NCI-H82 (cell line): Measurements from ENCODE around the gene RPS16.
A peak's percentile ranks its signal among the peaks of the same experiment; 100 is the strongest.

ENCODE experiments used
- DNase-seq: peaks from one replicate; lab custom pipeline; 2025; lab: John Stamatoyannopoulos, UW

The RPS16 gene

DNA sequence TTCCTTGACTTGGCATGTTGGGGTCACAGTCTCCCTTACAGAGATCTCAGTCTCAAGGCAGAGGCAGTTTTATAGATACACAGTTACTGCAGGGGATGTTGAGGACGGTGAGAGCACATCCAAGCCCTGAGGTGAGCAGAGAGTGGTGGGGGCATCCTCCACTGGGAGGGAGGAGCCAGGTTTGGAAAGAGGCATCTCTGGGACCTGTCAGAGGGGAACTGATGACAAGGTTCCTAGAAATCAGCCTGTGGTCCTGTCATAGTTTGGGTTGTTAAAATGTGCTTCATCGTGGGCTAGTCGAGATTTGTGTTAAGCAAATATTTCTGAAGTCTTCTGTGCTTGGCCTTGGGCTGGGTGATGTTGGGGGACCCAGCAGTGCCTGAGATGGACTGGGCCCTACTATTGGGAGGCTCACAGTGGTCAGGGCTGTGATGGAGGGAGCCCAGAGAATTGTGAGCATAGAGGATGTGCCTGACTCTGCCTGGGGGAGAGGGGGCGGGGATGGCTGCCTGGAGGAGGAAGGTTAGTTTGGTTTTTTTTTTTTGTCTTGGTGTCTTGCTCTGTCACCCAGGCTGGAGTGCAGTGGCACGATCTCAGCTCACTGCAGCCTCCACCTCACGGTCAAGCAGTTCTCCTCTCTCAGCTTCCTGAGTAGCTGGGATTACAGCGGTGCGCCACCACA, 13.5 kb upstream of the RPS16 start:
- DNase-seq: no peak

DNA sequence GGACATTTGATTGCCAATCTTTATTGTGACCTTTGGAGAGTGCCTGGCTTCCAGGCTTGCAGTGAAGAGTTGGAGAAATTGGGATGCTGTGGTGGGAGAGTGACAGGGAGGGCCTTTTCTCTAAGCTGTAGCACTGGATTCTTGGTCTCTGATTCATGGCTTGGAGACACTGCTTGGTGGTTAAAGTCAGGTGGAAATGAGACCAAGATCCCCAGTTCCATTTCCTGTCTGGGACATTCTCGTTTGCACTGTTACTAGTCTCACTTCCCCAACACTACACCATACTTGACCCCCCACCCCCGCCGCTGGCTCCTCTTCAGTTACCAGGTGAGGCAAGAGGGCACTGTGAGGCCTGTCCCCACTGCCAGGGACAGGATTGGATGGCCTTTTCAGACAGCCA, 12.5 kb upstream of the RPS16 start:
- no peak for DNase-seq

DNA sequence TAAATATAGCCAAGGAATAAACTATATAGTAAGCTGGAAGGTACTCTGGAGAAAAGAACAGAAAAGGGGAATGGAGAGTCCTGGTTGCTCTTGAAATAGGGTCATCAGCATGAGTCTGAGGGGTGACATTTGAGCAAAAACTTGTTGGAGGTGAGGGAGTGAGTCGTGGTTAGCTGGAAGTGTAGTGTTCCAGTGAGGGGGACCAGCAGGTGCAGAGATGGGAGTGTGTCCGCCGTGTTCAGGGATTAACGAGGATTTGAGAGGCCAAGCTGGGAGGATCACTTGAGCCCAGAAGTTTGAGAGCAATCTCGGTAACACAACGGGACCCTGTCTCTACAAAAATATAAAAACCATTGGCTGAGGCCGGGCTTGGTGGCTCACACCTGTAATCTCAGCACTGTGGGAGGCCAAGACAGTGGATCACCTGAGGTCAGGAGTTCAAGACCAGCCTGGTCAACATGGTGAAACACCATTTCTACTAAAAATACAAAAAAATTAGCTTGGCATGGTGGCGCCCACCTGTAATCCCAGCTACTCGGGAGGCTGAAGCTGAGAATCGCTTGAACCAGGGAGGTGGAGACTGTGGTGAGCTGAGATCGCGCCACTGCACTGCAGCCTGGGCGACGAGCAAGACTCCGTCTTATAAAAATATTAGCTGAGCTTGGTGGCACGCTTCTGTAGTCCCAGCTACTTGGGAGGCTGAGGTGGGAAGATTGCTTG, 10.8 kb upstream of the RPS16 start:
- DNase-seq: peak; percentile 62

DNA sequence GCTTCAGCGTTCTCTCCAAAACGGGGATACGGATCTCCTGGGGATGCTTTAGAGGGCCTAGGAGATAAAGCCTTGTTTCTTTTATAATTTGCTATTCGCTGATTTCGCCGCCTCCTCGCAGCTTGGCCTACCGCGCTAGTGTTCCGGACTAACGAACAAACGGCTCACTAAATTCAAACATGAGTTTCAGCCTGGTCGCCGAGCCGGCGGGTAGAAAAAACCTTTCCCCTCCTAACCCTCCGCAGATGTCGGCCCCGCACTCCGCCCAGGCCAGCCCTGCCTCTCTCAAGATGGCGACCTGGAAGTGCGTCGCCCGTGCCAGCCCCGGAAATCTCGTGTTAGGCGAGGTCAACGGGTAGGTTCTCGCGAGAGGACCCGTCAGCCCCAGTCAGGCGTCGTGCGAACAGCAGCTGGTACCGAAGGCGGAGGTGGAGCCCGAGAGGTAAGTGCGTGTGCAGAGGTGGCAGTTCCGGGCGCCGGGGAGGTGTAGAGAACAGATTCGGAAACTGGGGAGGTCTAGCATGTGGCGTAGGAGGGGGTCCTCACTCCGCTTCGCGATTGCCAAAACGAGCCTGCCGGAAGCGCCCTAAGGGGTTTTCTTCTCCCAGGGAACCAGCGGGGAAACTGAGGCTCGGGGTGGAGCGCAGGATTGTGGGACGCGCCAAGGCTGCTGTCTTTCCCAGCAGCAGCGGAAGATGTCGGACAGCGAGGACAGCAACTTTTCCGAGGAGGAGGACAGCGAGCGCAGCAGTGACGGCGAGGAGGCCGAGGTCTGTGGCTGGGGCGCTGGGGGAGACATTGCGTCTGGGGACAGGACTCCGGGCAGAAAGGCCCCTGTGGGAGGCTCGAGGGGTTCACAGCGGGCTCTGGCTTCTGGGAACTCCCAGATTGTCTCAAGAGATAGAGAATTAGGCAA, 9.7 kb upstream of the RPS16 start, which contains the start of gene SUPT5H:
Gene SUPT5H, plus strand, starts transcription at position 387 of the 916 bp plus-strand sequence. Its CDS starts 309 bp downstream, at position 696.
- peak; percentile 99 for DNase-seq

DNA sequence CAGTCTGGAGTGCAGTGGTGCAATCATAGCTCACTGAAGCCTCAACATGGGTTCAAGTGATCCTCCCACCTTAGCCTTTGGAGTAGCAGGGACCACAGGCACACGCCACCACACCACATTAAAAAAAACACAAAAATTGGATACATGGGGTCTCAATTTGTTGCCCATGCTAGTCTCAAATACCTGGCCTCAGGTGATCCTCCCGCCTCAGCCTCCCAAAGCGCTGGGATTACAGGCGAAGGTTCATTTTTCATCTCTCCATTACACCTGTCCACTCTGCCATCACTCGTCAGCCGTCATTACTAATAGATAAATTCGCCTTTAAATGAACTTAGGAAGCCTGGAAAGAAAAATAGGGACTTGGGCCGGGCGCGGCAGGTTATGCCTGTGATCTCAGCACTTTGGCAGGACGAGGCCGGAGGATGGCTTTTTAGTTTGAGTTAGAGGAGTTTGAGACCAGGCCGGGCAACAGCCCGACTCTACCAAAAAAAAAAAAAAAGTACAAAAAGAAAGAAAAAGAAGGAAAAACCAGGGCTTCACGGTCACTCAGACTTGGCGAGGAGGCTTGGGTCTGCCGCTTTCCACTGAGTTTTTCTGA, 8.9 kb upstream of the RPS16 start:
- DNase-seq: peak; percentile 30

DNA sequence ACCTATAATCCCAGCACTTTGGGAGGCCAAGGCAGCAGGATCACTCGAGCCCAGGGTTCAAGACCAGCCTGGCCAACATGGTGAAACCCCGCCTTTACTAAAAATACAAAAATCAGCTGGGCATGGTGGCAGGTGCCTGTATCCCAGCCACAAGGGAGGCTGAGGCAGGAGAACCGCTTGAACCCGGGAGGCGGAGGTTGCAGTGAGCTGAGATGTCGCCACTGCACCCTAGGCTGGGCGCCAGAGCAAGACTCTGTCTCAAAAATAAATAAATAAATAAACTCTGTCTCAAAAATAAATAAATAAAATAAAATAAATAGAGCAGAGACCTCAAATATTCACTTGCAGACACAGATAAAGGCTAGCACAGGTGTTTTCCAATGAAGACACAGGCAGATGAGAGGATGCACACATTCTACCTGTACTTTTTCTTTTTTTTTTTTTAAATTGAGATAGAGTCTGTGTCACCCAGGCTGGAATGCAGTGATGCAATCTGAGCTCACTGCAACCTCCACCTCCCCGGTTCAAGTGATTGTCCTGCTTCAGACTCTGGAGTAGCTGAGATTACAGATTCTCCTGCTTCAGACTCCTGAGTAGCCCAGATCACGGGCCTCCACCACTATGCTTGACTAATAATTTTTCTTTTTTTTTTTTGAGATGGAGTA, 2.7 kb upstream of the RPS16 start:
- no peak for DNase-seq

DNA sequence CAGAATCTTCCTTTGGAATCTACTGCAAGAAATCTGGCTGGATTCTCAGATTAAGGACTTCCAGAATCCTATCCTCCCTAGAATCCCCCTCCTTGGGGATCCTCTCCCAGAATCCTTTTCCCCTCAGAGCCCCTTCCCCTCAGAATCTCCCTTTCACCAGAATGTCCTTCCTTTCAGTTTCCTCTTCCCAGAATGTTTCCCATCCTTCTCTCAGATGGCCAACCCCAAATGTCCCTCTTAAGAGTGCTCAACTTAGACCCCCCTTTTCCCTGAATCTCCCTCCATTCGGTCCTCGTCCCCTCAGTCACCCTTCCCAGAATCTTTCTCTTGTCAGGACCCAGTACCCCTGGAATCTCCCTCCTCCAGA, 584 bp upstream of the RPS16 start:
- no peak for DNase-seq

DNA sequence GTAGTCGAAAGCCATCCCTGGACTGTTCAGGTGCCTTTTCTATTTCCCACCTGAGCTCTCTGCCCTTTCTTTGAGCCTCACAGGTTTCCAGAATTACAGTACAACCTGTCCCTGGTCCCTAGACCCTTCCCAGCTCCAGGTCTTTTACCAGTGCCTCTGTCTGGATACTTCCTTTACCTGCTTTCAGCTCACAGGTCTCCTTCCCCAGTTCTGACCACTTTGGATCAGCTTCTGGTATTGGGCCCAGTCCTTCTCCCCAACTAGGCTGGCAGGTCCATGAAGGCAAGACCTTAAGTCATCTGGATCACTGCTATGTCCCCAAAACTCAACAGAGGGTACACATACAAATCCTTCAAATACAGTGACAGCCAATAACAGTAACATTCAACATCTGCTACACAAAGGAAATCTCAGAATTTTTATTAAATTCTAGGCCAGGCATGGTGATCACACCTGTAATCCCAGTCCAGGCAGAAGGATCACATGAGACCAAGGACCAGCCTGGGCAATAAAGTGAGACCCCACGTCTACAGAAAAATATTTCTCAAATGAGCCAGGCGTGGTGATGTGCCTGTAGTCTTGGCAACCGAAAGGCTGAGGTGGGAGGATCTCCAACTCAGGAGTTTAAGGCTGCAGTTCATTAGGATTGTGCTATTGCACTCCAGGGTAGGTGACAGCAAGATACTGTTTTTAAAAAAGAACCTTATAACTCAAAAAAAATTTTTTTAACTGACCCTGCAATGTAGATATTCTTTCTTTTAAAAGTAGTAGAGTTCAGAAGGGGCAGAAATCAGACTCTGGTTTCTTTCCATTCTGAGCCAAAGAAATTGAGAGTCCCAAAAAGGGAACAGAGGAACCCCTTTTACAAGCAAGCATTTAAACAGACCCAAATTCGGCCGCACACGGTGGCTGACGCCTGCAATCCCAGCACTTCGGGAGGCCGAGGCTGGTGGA, 1.3 kb downstream of the RPS16 start:
- no peak for DNase-seq

DNA sequence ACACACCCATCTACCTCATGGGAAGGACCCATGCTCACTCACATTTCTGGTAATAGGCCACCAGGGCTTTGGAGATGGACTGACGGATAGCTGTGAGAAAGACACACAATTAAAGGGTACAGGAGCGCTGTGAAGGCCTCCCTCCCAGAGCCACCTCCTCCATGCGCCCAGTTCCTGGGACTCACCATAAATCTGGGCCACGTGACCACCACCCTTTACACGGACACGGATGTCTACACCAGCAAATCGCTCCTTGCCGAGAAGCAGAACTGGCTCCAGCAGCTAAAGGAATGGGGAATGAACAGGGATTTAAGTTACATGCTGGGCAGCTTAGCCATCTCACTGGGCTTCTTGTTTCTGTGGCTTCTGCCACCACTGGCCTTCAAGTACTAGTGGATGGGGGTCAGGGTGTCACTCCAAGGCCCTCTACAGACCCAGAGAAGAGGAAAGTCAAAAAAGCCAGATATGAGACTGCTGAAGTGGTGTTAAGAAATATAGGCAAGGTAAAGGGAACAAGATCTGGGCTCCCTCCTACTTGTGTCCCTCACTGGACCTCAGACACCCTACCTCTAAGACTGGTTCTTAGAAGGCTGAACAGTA, 2.2 kb downstream of the RPS16 start:
- no peak for DNase-seq

DNA sequence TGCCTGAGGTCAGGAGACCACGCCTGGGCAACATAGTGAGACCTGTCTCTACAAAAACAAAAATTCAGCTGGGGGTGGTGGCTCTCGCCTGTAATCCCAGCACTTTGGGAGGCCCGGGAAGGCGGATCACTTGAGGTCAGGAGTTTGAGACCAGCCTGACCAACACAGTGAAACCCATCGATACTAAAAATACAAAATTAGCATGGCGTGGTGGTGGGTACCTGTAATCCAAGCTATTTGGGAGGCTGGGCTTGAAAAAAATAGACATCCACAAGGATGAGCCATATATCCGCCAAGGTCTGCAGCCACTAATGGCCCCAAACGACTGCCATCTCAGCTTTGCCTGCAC, 3.1 kb downstream of the RPS16 start:
- no peak for DNase-seq

DNA sequence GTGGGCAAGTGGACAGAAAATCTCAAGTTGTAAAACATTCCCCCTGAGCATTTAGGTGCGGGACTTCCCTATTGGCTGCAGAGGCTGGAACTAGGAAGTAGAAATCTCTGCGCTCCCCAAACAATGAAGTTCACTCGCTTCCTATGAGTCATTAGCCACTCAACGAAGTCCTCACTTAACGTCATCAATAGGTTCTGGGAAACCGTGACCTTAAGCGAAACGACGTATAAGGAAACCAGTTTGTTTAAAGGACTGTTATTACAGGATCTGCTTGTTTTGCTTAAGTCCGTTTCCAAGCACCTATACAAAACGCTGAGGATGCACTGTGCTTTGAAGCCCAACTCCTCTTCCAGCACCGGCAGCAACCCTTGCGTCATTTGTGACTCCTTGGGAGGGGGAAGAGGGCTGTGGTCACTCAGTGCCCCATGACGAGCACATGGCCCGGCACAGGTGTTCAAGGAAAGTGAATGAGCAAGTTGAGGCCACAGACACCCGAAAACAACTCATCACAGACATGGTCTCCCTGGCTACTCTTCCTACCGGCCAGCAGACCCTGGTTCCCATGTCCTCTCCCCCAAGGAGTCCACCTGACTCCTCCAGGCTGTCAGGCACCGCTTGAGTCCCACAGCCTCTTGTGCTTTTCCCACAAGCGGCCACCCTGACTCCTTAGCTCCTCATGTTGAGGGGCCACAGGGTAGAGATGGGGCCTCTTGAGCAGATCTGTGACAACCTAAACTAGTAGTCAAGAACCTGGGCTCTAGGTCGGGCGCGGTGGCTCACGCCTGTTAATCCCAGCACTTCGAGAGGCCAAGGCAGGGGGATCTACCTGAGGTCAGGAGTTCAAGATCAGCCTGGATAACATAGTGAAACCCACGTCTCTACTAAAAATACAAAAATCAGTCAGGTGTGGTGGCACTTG, 4.8 kb downstream of the RPS16 start:
- DNase-seq: peak; percentile 71

DNA sequence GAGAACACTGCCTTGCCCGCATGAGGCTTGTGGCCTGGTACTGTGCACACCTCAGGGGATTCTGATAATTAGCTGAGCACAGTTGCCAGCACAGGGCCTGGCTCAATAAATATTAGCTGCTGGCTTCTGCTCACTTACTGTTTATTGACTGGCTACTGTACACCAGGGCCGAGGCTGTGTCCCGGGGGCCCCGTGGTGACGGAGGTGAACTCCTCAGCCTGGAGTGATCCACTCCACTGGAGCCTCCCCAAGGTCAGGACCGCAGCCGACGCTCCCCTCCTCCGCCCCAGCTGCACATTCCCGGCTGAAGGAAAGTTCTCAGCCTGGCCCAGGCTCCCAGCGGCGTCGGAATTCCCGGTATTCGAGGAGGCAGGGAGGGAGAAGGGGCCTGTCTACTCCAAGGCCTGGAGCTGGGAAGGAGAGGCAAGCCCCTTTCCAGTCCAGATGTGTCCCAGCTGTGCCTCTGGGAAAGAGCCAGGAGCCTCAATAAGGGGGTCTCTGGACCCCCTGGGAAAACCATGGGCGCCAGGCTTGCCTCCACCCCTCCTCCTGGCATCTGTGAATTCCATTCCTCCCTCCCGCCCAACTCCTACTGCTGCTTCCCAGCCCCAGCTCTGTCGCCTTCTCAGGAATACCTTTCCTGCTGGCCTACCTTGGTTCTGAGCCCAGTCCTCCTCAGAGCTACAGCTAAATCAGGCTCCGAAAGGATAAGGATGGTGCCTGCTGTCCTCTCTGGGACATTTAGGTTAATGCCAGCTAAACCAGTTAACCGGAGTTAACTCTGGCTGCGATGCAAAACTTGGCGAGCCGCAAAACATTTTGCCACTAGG, 7.3 kb downstream of the RPS16 start:
- DNase-seq: peak; percentile 63

DNA sequence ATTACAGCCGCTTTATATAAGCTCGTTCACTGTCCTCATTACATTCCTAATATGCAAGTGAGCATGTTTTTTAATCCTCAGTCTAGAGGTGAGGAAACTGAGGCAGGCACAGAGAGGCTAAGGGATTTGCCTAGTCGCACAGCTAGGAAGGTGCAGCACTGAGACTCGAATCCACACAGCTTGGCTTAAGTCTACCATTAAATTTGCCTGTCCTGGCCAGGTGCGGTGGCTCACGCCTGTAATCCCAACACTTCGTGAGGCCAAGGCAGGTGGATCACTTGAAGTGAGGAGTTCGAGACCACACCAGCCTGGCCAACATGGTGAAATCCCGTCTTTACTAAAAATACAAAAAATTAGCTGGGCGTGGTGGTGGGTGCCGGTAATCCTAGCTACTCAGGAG, 8.0 kb downstream of the RPS16 start:
- no peak for DNase-seq

DNA sequence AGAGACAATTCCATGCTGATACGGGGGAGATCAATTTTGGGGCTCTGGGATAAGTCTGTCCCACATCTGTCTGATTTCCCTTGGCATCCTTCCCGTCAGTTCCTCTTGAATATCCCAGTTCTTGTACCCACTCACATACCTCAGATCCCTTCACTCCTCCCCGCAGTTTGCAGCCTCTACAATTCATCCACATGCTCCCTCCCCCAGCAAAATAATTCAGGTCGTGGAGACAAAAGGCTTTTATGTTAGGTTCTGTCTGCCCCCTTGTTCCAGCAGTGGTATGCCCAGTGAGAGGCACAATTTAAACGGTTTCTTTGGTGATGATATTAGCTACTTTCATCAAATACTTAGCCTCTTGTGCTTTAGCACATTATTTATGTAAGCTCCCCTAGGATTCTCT, 9.6 kb downstream of the RPS16 start:
- no peak for DNase-seq

DNA sequence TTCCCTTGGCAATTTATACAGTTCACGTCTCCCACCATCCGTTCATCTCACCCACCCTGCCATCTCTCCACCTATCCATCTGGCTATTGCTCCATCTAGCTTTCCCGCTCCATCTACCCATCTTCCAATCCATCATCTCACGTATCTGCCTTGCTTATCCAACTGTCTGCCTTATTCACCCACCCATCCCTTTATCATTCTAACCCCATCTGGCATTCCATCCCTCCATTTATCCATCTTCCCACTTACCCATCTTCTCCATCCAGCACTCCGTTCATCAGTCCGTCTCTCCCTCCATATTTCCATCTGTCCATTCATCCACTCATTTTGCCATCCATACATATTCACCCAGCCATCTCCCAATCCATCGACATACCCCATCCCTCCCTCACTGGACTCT, 10.0 kb downstream of the RPS16 start:
- DNase-seq: no peak

DNA sequence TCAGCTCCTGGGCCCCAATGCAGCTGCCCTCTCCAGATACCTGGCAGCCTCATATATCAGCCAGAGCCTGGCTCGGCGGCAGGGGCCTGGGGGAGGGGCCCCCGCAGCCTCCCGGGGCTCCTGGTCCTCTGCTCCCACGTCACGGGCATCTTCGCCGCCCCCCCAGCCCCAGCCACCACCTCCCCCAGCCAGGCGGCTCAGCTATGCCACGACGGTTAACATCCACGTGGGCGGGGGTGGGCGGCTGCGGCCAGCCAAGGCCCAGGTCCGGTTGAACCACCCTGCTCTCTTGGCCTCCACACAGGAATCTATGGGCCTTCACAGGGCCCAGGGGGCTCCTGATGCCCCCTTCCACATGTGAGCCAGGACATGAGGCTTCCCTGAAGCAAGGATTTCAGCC, 10.8 kb downstream of the RPS16 start:
- DNase-seq: no peak

DNA sequence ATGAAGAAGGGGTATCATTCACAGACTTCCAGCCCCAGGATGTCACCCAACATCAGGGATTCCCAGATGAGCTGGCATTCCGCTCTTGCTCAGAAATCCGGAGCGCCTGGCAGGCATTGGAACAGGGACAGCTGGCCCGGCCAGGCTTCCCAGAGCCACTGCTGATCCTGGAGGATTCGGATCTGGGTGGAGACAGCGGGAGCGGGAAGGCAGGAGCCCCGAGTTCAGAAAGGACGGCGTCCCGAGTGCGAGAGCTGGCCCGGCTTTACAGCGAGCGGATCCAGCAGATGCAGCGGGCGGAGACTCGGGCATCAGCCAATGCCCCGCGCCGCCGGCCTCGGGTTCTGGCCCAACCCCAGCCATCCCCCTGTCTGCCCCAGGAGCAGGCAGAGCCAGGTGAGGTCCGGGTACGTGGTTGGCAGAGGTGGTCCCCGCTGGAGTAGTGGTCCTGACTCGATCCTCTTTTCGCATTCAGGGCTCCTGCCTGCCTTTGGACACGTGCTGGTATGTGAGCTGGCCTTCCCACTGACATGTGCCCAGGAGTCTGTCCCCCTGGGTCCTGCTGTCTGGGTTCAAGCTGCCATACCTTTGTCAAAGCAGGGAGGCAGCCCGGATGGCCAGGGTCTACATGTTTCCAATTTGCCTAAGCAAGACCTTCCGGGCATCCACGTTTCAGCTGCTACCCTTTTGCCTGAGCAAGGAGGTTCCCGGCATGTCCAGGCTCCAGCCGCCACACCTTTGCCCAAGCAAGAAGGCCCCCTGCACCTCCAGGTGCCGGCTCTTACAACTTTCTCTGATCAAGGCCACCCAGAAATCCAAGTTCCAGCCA, 12.3 kb downstream of the RPS16 start:
- DNase-seq: no peak
